IPS-20b (cell line): Measurements from ENCODE around the gene GNAT2.
"Not testable (repeated sequence)": the region's sequence is repeated elsewhere in the genome, so short reads cannot be mapped to it uniquely, and the experiment has no call there.

ENCODE experiments used
- H3K27ac ChIP-seq: one replicate; pipeline ENCODE4 v1.5.1; 2013; ENCODE audit warnings: low read length
- H3K27me3 ChIP-seq: 2 replicates; pipeline ENCODE4 v1.6.1; 2013; ENCODE audit warnings: mild to moderate bottlenecking, low read length, inconsistent platforms; ENCODE audit not compliant: insufficient read depth
- H3K36me3 ChIP-seq: 2 replicates; pipeline ENCODE4 v1.6.1; 2013; ENCODE audit warnings: low read depth, mild to moderate bottlenecking, inconsistent platforms, low read length, moderate library complexity; ENCODE audit not compliant: insufficient read depth
- H3K4me1 ChIP-seq: 2 replicates; pipeline ENCODE4 v1.6.1; 2013; ENCODE audit warnings: mild to moderate bottlenecking, control low read depth, inconsistent platforms, low read length, moderate library complexity; ENCODE audit not compliant: insufficient read depth
- H3K4me3 ChIP-seq: 2 replicates; pipeline ENCODE4 v1.5.1; 2013; ENCODE audit warnings: mild to moderate bottlenecking, low read length, inconsistent platforms
- H3K9ac ChIP-seq: 2 replicates; pipeline ENCODE4 v1.6.1; 2013; ENCODE audit warnings: low read depth, mild to moderate bottlenecking, inconsistent platforms, low read length, moderate library complexity
- H3K9me3 ChIP-seq: 2 replicates; pipeline ENCODE4 v1.6.1; 2013; ENCODE audit warnings: mild to moderate bottlenecking, low read depth, low read length, inconsistent platforms; ENCODE audit not compliant: insufficient read depth

Gene GNAT2

DNA sequence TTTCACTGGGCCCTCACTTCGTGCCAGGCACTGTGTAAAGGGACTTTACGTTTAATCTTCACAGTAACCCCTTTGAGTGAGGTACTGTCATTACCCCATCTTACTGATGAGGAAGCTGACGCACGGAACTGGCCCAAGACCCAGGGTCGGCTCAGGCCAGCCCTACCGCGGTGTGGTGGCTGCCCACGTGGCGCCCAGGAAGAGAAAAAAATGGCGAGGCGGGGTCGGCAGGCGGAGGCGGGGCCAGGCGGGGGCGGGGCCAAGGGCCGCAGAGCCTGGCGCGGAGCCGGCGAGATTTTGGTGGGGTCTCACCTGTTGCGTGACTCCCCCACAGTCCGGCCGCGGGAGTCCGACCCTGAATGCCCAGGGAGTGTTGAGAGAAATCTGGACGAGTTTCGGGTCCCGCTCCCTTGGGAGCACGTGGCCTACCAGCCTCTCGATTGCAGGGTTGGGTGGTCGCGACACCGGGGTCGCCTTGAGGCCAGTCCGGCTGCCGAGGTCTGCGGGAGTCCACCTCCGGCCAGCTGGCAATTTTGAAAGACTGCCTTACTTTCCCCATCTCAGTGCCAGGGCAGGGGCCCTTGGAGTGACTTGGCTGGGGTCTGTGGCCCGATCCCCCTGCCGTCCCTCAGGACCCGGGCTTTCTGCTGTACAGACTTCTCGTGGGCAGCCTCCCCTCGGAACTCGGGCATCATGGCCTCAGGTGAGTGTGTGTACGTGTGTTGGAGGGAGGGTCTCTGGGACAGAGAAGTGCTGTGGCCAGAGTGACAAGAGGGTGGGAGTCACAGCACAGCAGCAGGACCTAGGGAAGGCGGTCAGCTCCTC lies at the start of gene GNAT2, which contains the start of gene AMPD2:
Gene GNAT2, minus strand, starts transcription at position 41 of the 825 bp plus-strand sequence. CDS start 6,746 bp downstream, outside the sequence.
Gene AMPD2, plus strand, starts transcription at position 262 of the 825 bp plus-strand sequence. CDS start 1,339 bp downstream, outside the sequence.
- H3K36me3 ChIP-seq = no peaks in the 10 kb centered on the region
- H3K9ac ChIP-seq = peak within 1 kb of the TSS; percentile 75; the same call in 1 of the 2 replicates
- peaks cover 12% of the 10 kb centered on the region; the same call in 1 of the 2 replicates for H3K4me1 ChIP-seq
- H3K4me3 ChIP-seq = peak within 1 kb of the TSS; percentile 71
- H3K9me3 ChIP-seq = no peaks in the 10 kb centered on the region
- peak within 1 kb of the TSS; percentile 29 for H3K27ac ChIP-seq
- no peaks in the 10 kb centered on the region for H3K27me3 ChIP-seq

DNA sequence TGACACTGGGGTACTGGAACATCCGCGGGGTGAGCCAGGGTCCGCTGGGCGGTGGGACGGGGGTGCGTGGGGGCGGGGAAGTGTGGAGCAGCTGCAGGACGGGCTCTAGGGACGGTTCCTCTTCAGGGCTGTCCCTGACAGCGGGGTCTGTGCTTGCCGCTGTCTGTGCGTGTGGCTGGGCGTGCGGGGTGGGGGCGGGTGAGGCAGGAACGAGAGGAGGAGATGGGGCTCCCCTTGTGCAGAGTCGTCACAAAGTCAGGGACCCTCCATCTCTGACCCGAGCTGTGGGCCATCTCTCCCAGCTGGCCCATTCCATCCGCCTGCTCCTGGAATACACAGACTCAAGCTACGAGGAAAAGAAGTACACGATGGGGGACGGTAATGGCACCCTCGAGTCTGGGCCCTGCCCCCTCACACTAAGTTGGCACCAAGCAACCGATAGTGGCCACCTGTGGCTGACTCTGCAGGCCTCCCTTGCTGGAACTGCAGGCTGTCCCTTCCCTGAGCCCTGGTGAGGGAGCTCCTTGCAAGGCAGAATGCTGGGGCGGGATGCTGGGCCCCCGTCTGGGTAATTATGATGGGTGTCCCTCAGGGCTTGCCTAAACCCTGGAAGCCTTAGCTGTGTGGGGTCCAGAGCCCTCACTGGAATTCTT lies 48.8 kb upstream of the GNAT2 start:
- Histone ChIP-seq H3K9ac (no peak overlapping the region), H3K4me3 (peak overlapping the region; percentile 60; the same call in 1 of the 2 replicates), H3K9me3 (no peaks in the 10 kb centered on the region), H3K4me1 (no peaks in the 10 kb centered on the region), H3K27me3 (no peaks in the 10 kb centered on the region), H3K27ac (no peak overlapping the region), H3K36me3 (no peaks in the 10 kb centered on the region)

DNA sequence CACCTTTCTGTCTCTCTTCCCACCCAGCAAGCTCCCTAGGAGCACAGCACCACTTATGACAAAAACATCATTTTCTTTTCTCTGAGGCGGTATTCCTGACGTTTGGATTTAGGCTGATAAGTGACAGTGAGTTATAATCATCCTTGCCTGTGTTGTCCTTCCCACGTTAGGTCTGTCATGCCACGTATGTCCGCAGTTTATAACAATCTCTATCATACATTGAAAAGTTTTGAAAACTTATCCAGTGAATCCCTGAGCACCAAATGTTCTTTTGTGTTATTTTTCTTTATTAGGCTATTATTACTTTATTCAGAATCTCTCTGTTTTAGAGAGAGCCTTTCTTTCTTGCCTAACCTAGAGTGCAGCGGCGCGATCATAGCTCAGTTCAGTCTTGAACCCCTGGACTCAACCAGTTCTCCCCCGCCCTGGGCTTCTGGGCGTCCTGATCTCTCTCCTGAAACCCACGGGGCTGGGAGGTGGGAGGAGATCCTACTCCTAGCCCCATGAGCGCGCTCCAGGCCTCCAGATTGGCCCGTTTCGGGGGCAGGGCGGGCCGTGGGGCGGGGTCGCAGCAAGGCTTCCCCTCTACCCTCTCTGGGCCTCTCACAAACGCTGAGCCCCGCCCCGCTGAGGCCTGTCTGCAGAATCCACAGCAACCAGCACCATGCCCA lies 48.2 kb upstream of the GNAT2 start, which contains the start of gene GSTM2:
Gene GSTM2, plus strand, starts transcription at position 606 of the 671 bp plus-strand sequence. Its CDS starts 59 bp downstream, at position 665.
- Histone ChIP-seq H3K36me3 (no peaks in the 10 kb centered on the region), H3K27ac (no peak within 1 kb of the TSS), H3K9ac (peak within 1 kb of the TSS; percentile 39; the same call in 1 of the 2 replicates), H3K4me3 (peak within 1 kb of the TSS; percentile 60), H3K4me1 (no peaks in the 10 kb centered on the region), H3K27me3 (no peaks in the 10 kb centered on the region), H3K9me3 (no peaks in the 10 kb centered on the region)

GRCh38 chr1:109664671-109665070 lies 45.3 kb upstream of the GNAT2 start:
- Histone ChIP-seq H3K9me3 (no peaks in the 10 kb centered on the region), H3K9ac (no peak overlapping the region), H3K27ac (no peak overlapping the region), H3K4me1 (no peaks in the 10 kb centered on the region), H3K27me3 (no peaks in the 10 kb centered on the region), H3K36me3 (no peaks in the 10 kb centered on the region), H3K4me3 (no peak overlapping the region)

- H3K4me1 ChIP-seq = no peaks in the 10 kb centered on the region
Observed at GRCh38 chr1:109661391-109661790, 42.0 kb upstream of the GNAT2 start.

GRCh38 chr1:109660691-109661026 lies 41.2 kb upstream of the GNAT2 start:
- not testable (repeated sequence) for H3K36me3 ChIP-seq, H3K9ac ChIP-seq, H3K9me3 ChIP-seq, H3K4me1 ChIP-seq, H3K27ac ChIP-seq, H3K27me3 ChIP-seq, H3K4me3 ChIP-seq

More at GRCh38 chr1:109661391-109661790, 42.0 kb upstream of the GNAT2 start:
- H3K36me3 ChIP-seq = no peaks in the 10 kb centered on the region
- no peaks in the 10 kb centered on the region for H3K9me3 ChIP-seq
- no peak overlapping the region for H3K9ac ChIP-seq
- no peak overlapping the region for H3K27ac ChIP-seq
- no peak overlapping the region for H3K4me3 ChIP-seq
- H3K27me3 ChIP-seq = no peaks in the 10 kb centered on the region

GRCh38 chr1:109659997-109660690 lies 40.7 kb upstream of the GNAT2 start:
- Histone ChIP-seq H3K36me3 (no peaks in the 10 kb centered on the region), H3K9ac (no peak overlapping the region), H3K9me3 (no peaks in the 10 kb centered on the region), H3K4me1 (no peaks in the 10 kb centered on the region), H3K27me3 (peaks cover 5% of the 10 kb centered on the region; the same call in 1 of the 2 replicates), H3K4me3 (no peak overlapping the region), H3K27ac (no peak overlapping the region)

DNA sequence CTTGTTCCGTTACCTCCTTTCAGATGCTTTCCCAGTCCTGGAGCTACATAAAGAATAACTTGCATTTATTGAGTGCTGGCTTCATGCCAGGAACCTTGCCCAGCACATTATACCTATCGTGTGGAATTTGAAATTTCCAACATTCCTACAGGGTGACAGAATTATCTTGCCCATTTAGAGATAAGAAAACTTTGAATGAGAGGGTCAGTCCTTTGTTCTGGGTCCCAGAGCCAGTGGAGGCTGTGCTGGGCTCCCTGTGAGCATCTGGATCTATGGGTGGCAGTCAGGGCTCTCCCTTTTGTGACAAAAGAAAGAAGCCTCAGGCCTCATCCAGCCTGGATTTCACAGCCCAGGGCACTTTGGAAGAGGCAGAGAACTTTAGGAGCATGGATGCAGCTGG lies 39.7 kb upstream of the GNAT2 start:
- Histone ChIP-seq H3K4me1 (no peaks in the 10 kb centered on the region), H3K9me3 (no peaks in the 10 kb centered on the region), H3K27ac (no peak overlapping the region), H3K36me3 (no peaks in the 10 kb centered on the region), H3K27me3 (peaks cover 15% of the 10 kb centered on the region), H3K9ac (no peak overlapping the region), H3K4me3 (no peak overlapping the region)

DNA sequence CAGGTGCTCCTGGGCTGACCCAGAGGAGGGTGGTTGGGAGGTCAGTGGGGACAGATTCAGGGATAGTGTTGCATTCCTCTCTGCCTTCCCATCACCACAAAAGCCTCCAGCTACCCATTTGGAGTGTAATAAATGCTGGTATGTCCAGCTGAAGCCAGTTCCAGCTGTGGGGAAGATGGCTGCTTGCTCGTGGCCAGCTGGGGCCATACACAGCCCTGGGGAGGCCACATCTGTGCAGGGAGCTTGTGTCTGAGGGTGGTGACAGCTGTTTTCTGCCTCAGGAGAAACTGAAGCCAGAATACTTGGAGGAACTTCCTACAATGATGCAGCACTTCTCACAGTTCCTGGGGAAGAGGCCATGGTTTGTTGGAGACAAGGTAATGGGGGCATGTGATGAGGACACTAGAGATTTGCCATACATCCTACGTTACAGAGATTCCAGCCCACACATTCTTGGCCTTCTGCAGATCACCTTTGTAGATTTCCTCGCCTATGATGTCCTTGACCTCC lies 39.2 kb upstream of the GNAT2 start:
- H3K27me3 ChIP-seq = peaks cover 18% of the 10 kb centered on the region
- no peak overlapping the region for H3K4me3 ChIP-seq
- no peaks in the 10 kb centered on the region for H3K9me3 ChIP-seq
- no peak overlapping the region for H3K9ac ChIP-seq
- H3K36me3 ChIP-seq = no peaks in the 10 kb centered on the region
- no peak overlapping the region for H3K27ac ChIP-seq
- H3K4me1 ChIP-seq = no peaks in the 10 kb centered on the region

GRCh38 chr1:109657970-109658369 lies 38.6 kb upstream of the GNAT2 start:
- H3K9ac ChIP-seq = no peak overlapping the region
- no peak overlapping the region for H3K4me3 ChIP-seq
- H3K27ac ChIP-seq = no peak overlapping the region
- no peaks in the 10 kb centered on the region for H3K9me3 ChIP-seq
- H3K4me1 ChIP-seq = no peaks in the 10 kb centered on the region
- no peaks in the 10 kb centered on the region for H3K36me3 ChIP-seq
- peaks cover 24% of the 10 kb centered on the region for H3K27me3 ChIP-seq

- Histone ChIP-seq H3K36me3 (no peaks in the 10 kb centered on the region), H3K9ac (no peak overlapping the region), H3K27ac (no peak overlapping the region), H3K9me3 (no peaks in the 10 kb centered on the region), H3K4me1 (no peaks in the 10 kb centered on the region), H3K4me3 (no peak overlapping the region), H3K27me3 (peaks cover 28% of the 10 kb centered on the region)
Observed at GRCh38 chr1:109657395-109657794, 38.0 kb upstream of the GNAT2 start.
